ENCODE data around the gene BRPF1. TPM values are rescaled to one million over a fixed set of nuclear protein-coding genes. Genes with fewer than 3 reads are reported as not detected.

The BRPF1 gene
- total and polyA plus RNA-seq, 4 experiments from 2014 or later = 3.0 to 40.5 (median 31.8) TPM

GRCh38 chr3:9721015-9721699, 10.4 kb upstream of the BRPF1 start:
- ChIA-PET CTCF (ENCODE audit: partially characterized antibody) (interaction anchor here (0.6 to 1.4 kb wide), 3 partner anchors 211 to 1920 kb away, joined by 3 to 5 read pairs (median 4); no protein-coding TSS in a partner anchor), POLR2A (ENCODE audit: partially characterized antibody) (interaction anchor here (0.6 to 0.7 kb wide), 2 partner anchors 10 to 12 kb away, joined by 3 read pairs; no protein-coding TSS in a partner anchor)
- Histone ChIP-seq H3K27ac (ENCODE audit: low read depth, low read length) (no peak overlapping the region), H3K4me3 (ENCODE audit: low read length in 2 of 2) (no peak overlapping the region), H3K4me1 (ENCODE audit: insufficient read depth, low read length) (peaks cover 8% of the 10 kb centered on the region), H3K9me3 (ENCODE audit: control insufficient read depth in 1 of 2, low read length in 2 of 2) (no peaks in the 10 kb centered on the region), H3K27me3 (ENCODE audit: insufficient read depth, low read length) (no peaks in the 10 kb centered on the region), H3K36me3 (ENCODE audit: insufficient read depth, low read length) (no peaks in the 10 kb centered on the region)
- no peak for DNase-seq
- H3K4me3 Mint-ChIP-seq = no peak overlapping the region
- intact Hi-C loops (cut with micrococcal nuclease) = no loop called here
- H3K9me3 Mint-ChIP-seq = no peaks in the 10 kb centered on the region
- H3K27ac Mint-ChIP-seq = peak overlapping the region in 2 of 7 donors; percentile 7 to 85
- H3K27me3 Mint-ChIP-seq = peaks cover 0 to 4% of the 10 kb centered on the region in 2 donors
- H3K36me3 Mint-ChIP-seq = no peaks in the 10 kb centered on the region
- H3K4me1 Mint-ChIP-seq = peaks cover 9 to 19% (median 12%) of the 10 kb centered on the region in 4 donors

GRCh38 chr3:9721700-9722060, 9.9 kb upstream of the BRPF1 start:
- H3K27me3 Mint-ChIP-seq = peaks cover 0 to 4% of the 10 kb centered on the region in 2 donors
- no peak for DNase-seq
- no peaks in the 10 kb centered on the region for H3K9me3 Mint-ChIP-seq
- H3K4me1 Mint-ChIP-seq = peaks cover 10 to 22% (median 13%) of the 10 kb centered on the region in 4 donors
- H3K27me3 ChIP-seq (ENCODE audit: insufficient read depth, low read length) = no peaks in the 10 kb centered on the region
- ChIA-PET POLR2A (ENCODE audit: partially characterized antibody) (no interaction called here), CTCF (ENCODE audit: partially characterized antibody) (interaction anchor here (0.7 to 1.4 kb wide), 2 partner anchors 210 to 225 kb away, joined by 3 to 4 read pairs; no protein-coding TSS in a partner anchor)
- no peak overlapping the region for H3K27ac Mint-ChIP-seq
- no peak overlapping the region for H3K4me3 Mint-ChIP-seq
- H3K36me3 ChIP-seq (ENCODE audit: insufficient read depth, low read length) = no peaks in the 10 kb centered on the region
- H3K9me3 ChIP-seq (ENCODE audit: control insufficient read depth in 1 of 2, low read length in 2 of 2) = no peaks in the 10 kb centered on the region
- H3K4me3 ChIP-seq (ENCODE audit: low read length in 2 of 2) = no peak overlapping the region
- no peaks in the 10 kb centered on the region for H3K36me3 Mint-ChIP-seq
- no peak overlapping the region for H3K27ac ChIP-seq (ENCODE audit: low read depth, low read length)
- intact Hi-C loops (cut with micrococcal nuclease) = no loop called here
- H3K4me1 ChIP-seq (ENCODE audit: insufficient read depth, low read length) = peaks cover 11% of the 10 kb centered on the region

GRCh38 chr3:9725775-9726515, 5.6 kb upstream of the BRPF1 start:
- H3K36me3 Mint-ChIP-seq = peaks cover 0 to 4% of the 10 kb centered on the region in 2 donors
- Histone ChIP-seq H3K4me3 (ENCODE audit: low read length in 2 of 2) (no peak overlapping the region), H3K4me1 (ENCODE audit: insufficient read depth, low read length) (peaks cover 27% of the 10 kb centered on the region), H3K27me3 (ENCODE audit: insufficient read depth, low read length) (no peaks in the 10 kb centered on the region), H3K36me3 (ENCODE audit: insufficient read depth, low read length) (no peaks in the 10 kb centered on the region), H3K27ac (ENCODE audit: low read depth, low read length) (no peak overlapping the region), H3K9me3 (ENCODE audit: control insufficient read depth in 1 of 2, low read length in 2 of 2) (no peaks in the 10 kb centered on the region)
- H3K27me3 Mint-ChIP-seq = peaks cover 0 to 4% of the 10 kb centered on the region in 2 donors
- H3K4me1 Mint-ChIP-seq = peaks cover 17 to 38% (median 29%) of the 10 kb centered on the region in 4 donors
- H3K4me3 Mint-ChIP-seq = no peak overlapping the region
- POLR2A ChIA-PET (ENCODE audit: partially characterized antibody) = interaction anchor here (0.6 kb wide), 1 partner anchor 164 kb away, joined by 3 read pairs; the partner anchor contains the start of gene JAGN1
- intact Hi-C loops (cut with micrococcal nuclease) = no loop called here
- H3K27ac Mint-ChIP-seq = peak overlapping the region in 1 of 7 donors; percentile 12
- H3K9me3 Mint-ChIP-seq = no peaks in the 10 kb centered on the region
- CTCF ChIA-PET (ENCODE audit: partially characterized antibody) = interaction anchor here (1.9 to 4.1 kb wide), 6 partner anchors 12 to 373 kb away, joined by 4 to 28 read pairs (median 12); partner anchors contain the start of gene MTMR14
- no peak for DNase-seq

- Mint-ChIP-seq H3K4me1 (peaks cover 17 to 42% (median 29%) of the 10 kb centered on the region in 4 donors), H3K9me3 (peaks cover 0 to 2% (median 0%) of the 10 kb centered on the region in 8 donors), H3K27me3 (peaks cover 0 to 4% of the 10 kb centered on the region in 2 donors), H3K36me3 (peaks cover 0 to 8% of the 10 kb centered on the region in 2 donors), H3K27ac (peak overlapping the region; percentile 45 to 95 (median 75)), H3K4me3 (peak overlapping the region; percentile 65 to 87 (median 78))
- no peaks in the 10 kb centered on the region for H3K36me3 ChIP-seq (ENCODE audit: insufficient read depth, low read length)
- peak overlapping the region; percentile 21 for H3K27ac ChIP-seq (ENCODE audit: low read depth, low read length)
- H3K4me1 ChIP-seq (ENCODE audit: insufficient read depth, low read length) = peaks cover 27% of the 10 kb centered on the region
- H3K4me3 ChIP-seq (ENCODE audit: low read length in 2 of 2) = peak overlapping the region in 1 of 2 donors; percentile 46
- ChIA-PET POLR2A (ENCODE audit: partially characterized antibody) (interaction anchor here (0.8 to 1.7 kb wide), 7 partner anchors 9 to 83 kb away, joined by 3 to 9 read pairs (median 4); partner anchors contain the start of genes ARPC4, MTMR14, OGG1 and TTLL3), CTCF (ENCODE audit: partially characterized antibody) (interaction anchor here (0.6 to 4.1 kb wide), 23 partner anchors 11 to 374 kb away, joined by 3 to 38 read pairs (median 5); partner anchors contain the start of genes ARPC4, CRELD1, EMC3 and MTMR14)
- intact Hi-C loops (cut with micrococcal nuclease) = loop anchor here (1.0 kb wide), 2 partner anchors 22 to 374 kb away; partner anchors contain the start of gene OGG1
- peak; percentile 67 to 78 (median 71) for DNase-seq
- H3K9me3 ChIP-seq (ENCODE audit: control insufficient read depth in 1 of 2, low read length in 2 of 2) = no peaks in the 10 kb centered on the region
- H3K27me3 ChIP-seq (ENCODE audit: insufficient read depth, low read length) = no peaks in the 10 kb centered on the region
Measured at GRCh38 chr3:9727041-9727595, 4.4 kb upstream of the BRPF1 start.

GRCh38 chr3:9727743-9728142, 3.8 kb upstream of the BRPF1 start:
- intact Hi-C loops (cut with micrococcal nuclease) = loop anchor here (1.0 kb wide), 2 partner anchors 22 to 374 kb away; partner anchors contain the start of gene OGG1
- H3K36me3 Mint-ChIP-seq = peaks cover 0 to 13% of the 10 kb centered on the region in 2 donors
- peaks cover 0 to 2% of the 10 kb centered on the region in 2 donors for H3K27me3 Mint-ChIP-seq
- Histone ChIP-seq H3K4me1 (ENCODE audit: insufficient read depth, low read length) (peaks cover 32% of the 10 kb centered on the region), H3K27ac (ENCODE audit: low read depth, low read length) (no peak overlapping the region), H3K9me3 (ENCODE audit: control insufficient read depth in 1 of 2, low read length in 2 of 2) (no peaks in the 10 kb centered on the region), H3K4me3 (ENCODE audit: low read length in 2 of 2) (no peak overlapping the region), H3K36me3 (ENCODE audit: insufficient read depth, low read length) (no peaks in the 10 kb centered on the region), H3K27me3 (ENCODE audit: insufficient read depth, low read length) (no peaks in the 10 kb centered on the region)
- peak overlapping the region in 6 of 7 donors; percentile 64 to 95 (median 78) for H3K27ac Mint-ChIP-seq
- peaks cover 21 to 48% (median 34%) of the 10 kb centered on the region in 4 donors for H3K4me1 Mint-ChIP-seq
- DNase-seq = no peak
- ChIA-PET CTCF (ENCODE audit: partially characterized antibody) (interaction anchor here (0.7 to 4.1 kb wide), 19 partner anchors 11 to 374 kb away, joined by 3 to 38 read pairs (median 6); partner anchors contain the start of genes ARPC4, EMC3, MTMR14 and OGG1), POLR2A (ENCODE audit: partially characterized antibody) (interaction anchor here (0.8 to 1.7 kb wide), 7 partner anchors 10 to 82 kb away, joined by 3 to 9 read pairs (median 4); partner anchors contain the start of genes ARPC4, MTMR14, OGG1 and TTLL3)
- H3K4me3 Mint-ChIP-seq = peak overlapping the region in 3 of 8 donors; percentile 5 to 85 (median 11)
- H3K9me3 Mint-ChIP-seq = peaks cover 0 to 2% (median 0%) of the 10 kb centered on the region in 8 donors

GRCh38 chr3:9729419-9729818, 2.1 kb upstream of the BRPF1 start:
- intact Hi-C loops (cut with micrococcal nuclease) = no loop called here
- Mint-ChIP-seq H3K36me3 (peaks cover 7 to 26% of the 10 kb centered on the region in 2 donors), H3K9me3 (peaks cover 0 to 2% (median 0%) of the 10 kb centered on the region in 8 donors), H3K27ac (peak overlapping the region in 1 of 7 donors; percentile 48), H3K4me3 (peak overlapping the region in 4 of 8 donors; percentile 45 to 78 (median 56)), H3K4me1 (peaks cover 35 to 65% (median 50%) of the 10 kb centered on the region in 4 donors), H3K27me3 (no peaks in the 10 kb centered on the region)
- ChIA-PET CTCF (ENCODE audit: partially characterized antibody) (interaction anchor here (1.5 to 4.1 kb wide), 4 partner anchors 9 to 376 kb away, joined by 3 to 38 read pairs (median 12); no protein-coding TSS in a partner anchor), POLR2A (ENCODE audit: partially characterized antibody) (interaction anchor here (4.2 kb wide), 1 partner anchor 80 kb away, joined by 23 read pairs; the partner anchor contains the start of gene MTMR14)
- no peak for DNase-seq
- Histone ChIP-seq H3K9me3 (ENCODE audit: control insufficient read depth in 1 of 2, low read length in 2 of 2) (no peaks in the 10 kb centered on the region), H3K4me3 (ENCODE audit: low read length in 2 of 2) (no peak overlapping the region), H3K4me1 (ENCODE audit: insufficient read depth, low read length) (peaks cover 49% of the 10 kb centered on the region), H3K36me3 (ENCODE audit: insufficient read depth, low read length) (peaks cover 8% of the 10 kb centered on the region), H3K27ac (ENCODE audit: low read depth, low read length) (no peak overlapping the region), H3K27me3 (ENCODE audit: insufficient read depth, low read length) (no peaks in the 10 kb centered on the region)
